Natural killer cell treated with Interleukin-12 subunit alpha and Interleukin-12 subunit beta and Interleukin-15 and Interleukin-18, amount 100 ng/mL, for 72 hours (primary cell): Measurements from ENCODE around the gene TTC1. TPM values are rescaled to one million over a fixed set of nuclear protein-coding genes. Genes with fewer than 3 reads are reported as not detected.
"Not testable (repeated sequence)": the region's sequence is repeated elsewhere in the genome, so short reads cannot be mapped to it uniquely, and the experiment has no call there.

Source experiments
- ATAC-seq, 2 donors: fragments of 150-1000 bp; cut with Tn5 transposase in 1 of 2; sonication (Bioruptor Pico), chemical (Tn5 transposase) in 1 of 2; 2 replicates each; pipeline ENCODE4 v1.10.0; 2021
- DNase-seq: peaks from one replicate; pipeline ENCODE4 v3.0.0; 2022; ENCODE audit warnings: low spot score
- H3K27ac Mint-ChIP-seq, 2 donors: 1 replicate in 1 of 2; 2 replicates in 1 of 2; pipeline ENCODE4 v1.8.0; 2022; ENCODE audit warnings: mixed read lengths in 2 of 2, mild to moderate bottlenecking in 1 of 2, moderate library complexity in 1 of 2
- H3K27me3 Mint-ChIP-seq, 2 donors: 1 replicate in 1 of 2; 2 replicates in 1 of 2; pipeline ENCODE4 v1.8.0; 2022; ENCODE audit warnings: mixed read lengths in 2 of 2
- H3K36me3 Mint-ChIP-seq: one replicate; pipeline ENCODE4 v1.8.0; 2022; ENCODE audit warnings: mixed read lengths
- H3K4me1 Mint-ChIP-seq, 2 donors: 1 replicate in 1 of 2; 2 replicates in 1 of 2; pipeline ENCODE4 v1.8.0; 2022; ENCODE audit warnings: low read depth in 2 of 2, mixed read lengths in 2 of 2, mild to moderate bottlenecking in 1 of 2
- H3K4me3 Mint-ChIP-seq: one replicate; pipeline ENCODE4 v1.8.0; 2022; ENCODE audit warnings: mixed read lengths
- H3K9me3 Mint-ChIP-seq: 2 replicates; pipeline ENCODE4 v1.8.0; 2022; ENCODE audit warnings: mixed read lengths
- total RNA-seq, 2 donors: library from RNA; stranded (reverse); gene quantifications; one replicate each; pipeline ENCODE4 v1.2.3, GENCODE V29; 2022

TTC1 gene
- total RNA-seq, 2 donors from 2014 or later = 53.8 to 56.6 TPM

- peaks cover 0 to 7% of the 10 kb centered on the region in 2 donors for H3K4me1 Mint-ChIP-seq
- no peaks in the 10 kb centered on the region for H3K36me3 Mint-ChIP-seq
- H3K9me3 Mint-ChIP-seq = no peaks in the 10 kb centered on the region
- DNase-seq (no peak), ATAC-seq (no peak)
- H3K27ac Mint-ChIP-seq = no peak overlapping the region
- H3K27me3 Mint-ChIP-seq = peaks cover 40 to 57% of the 10 kb centered on the region in 2 donors
- H3K4me3 Mint-ChIP-seq = no peak overlapping the region
Measured at GRCh38 chr5:159976921-159977320, 32.0 kb upstream of the TTC1 start.

- Mint-ChIP-seq H3K4me1 (no peaks in the 10 kb centered on the region), H3K27me3 (peaks cover 33 to 48% of the 10 kb centered on the region in 2 donors), H3K4me3 (no peak overlapping the region), H3K27ac (no peak overlapping the region), H3K9me3 (no peaks in the 10 kb centered on the region), H3K36me3 (no peaks in the 10 kb centered on the region)
- DNase-seq = no peak
- peak in 1 of 2 donors; percentile 51 for ATAC-seq
Measured at GRCh38 chr5:159978358-159978757, 30.6 kb upstream of the TTC1 start.

- Mint-ChIP-seq H3K36me3 (no peaks in the 10 kb centered on the region), H3K27me3 (peaks cover 38 to 54% of the 10 kb centered on the region in 2 donors), H3K4me1 (no peaks in the 10 kb centered on the region), H3K27ac (no peak overlapping the region), H3K9me3 (no peaks in the 10 kb centered on the region), H3K4me3 (no peak overlapping the region)
- no peak for DNase-seq
- no peak for ATAC-seq
Measured at GRCh38 chr5:159982421-159983173, 26.3 kb upstream of the TTC1 start.

- Mint-ChIP-seq H3K36me3 (no peaks in the 10 kb centered on the region), H3K9me3 (no peaks in the 10 kb centered on the region), H3K27ac (no peak overlapping the region), H3K4me3 (no peak overlapping the region), H3K27me3 (peaks cover 43 to 59% of the 10 kb centered on the region in 2 donors), H3K4me1 (no peaks in the 10 kb centered on the region)
- ATAC-seq (peak; percentile 72 to 84), DNase-seq (peak; percentile 68)
Measured at GRCh38 chr5:159987031-159987674, 21.8 kb upstream of the TTC1 start.

GRCh38 chr5:159990506-159990905 is 18.4 kb upstream of the TTC1 start:
- no peak overlapping the region for H3K27ac Mint-ChIP-seq
- H3K4me3 Mint-ChIP-seq = no peak overlapping the region
- no peak for ATAC-seq
- peaks cover 4% of the 10 kb centered on the region for H3K36me3 Mint-ChIP-seq
- DNase-seq = no peak
- H3K4me1 Mint-ChIP-seq = no peaks in the 10 kb centered on the region
- H3K9me3 Mint-ChIP-seq = peaks cover 3% of the 10 kb centered on the region
- peaks cover 34 to 44% of the 10 kb centered on the region in 2 donors for H3K27me3 Mint-ChIP-seq

GRCh38 chr5:159992566-159992965 is 16.4 kb upstream of the TTC1 start:
- Mint-ChIP-seq H3K4me3 (no peak overlapping the region), H3K4me1 (no peaks in the 10 kb centered on the region), H3K27me3 (peaks cover 29 to 39% of the 10 kb centered on the region in 2 donors), H3K27ac (no peak overlapping the region), H3K36me3 (peaks cover 4% of the 10 kb centered on the region), H3K9me3 (peaks cover 3% of the 10 kb centered on the region)
- ATAC-seq = no peak
- DNase-seq = no peak

- H3K4me1 Mint-ChIP-seq = no peaks in the 10 kb centered on the region
- H3K27ac Mint-ChIP-seq = no peak overlapping the region
- H3K4me3 Mint-ChIP-seq = no peak overlapping the region
- ATAC-seq (no peak), DNase-seq (no peak)
- H3K27me3 Mint-ChIP-seq = peaks cover 23 to 33% of the 10 kb centered on the region in 2 donors
- peaks cover 4% of the 10 kb centered on the region for H3K36me3 Mint-ChIP-seq
- peaks cover 3% of the 10 kb centered on the region for H3K9me3 Mint-ChIP-seq
Measured at GRCh38 chr5:159993194-159993593, 15.7 kb upstream of the TTC1 start.

- peaks cover 4% of the 10 kb centered on the region for H3K36me3 Mint-ChIP-seq
- H3K4me1 Mint-ChIP-seq = no peaks in the 10 kb centered on the region
- H3K4me3 Mint-ChIP-seq = no peak overlapping the region
- no peak for ATAC-seq
- H3K9me3 Mint-ChIP-seq = peaks cover 3% of the 10 kb centered on the region
- H3K27ac Mint-ChIP-seq = no peak overlapping the region
- DNase-seq = no peak
- peaks cover 15 to 23% of the 10 kb centered on the region in 2 donors for H3K27me3 Mint-ChIP-seq
Measured at GRCh38 chr5:159995907-159996306, 13.0 kb upstream of the TTC1 start.

GRCh38 chr5:160001457-160001856 is 7.5 kb upstream of the TTC1 start:
- no peaks in the 10 kb centered on the region for H3K36me3 Mint-ChIP-seq
- H3K27ac Mint-ChIP-seq = no peak overlapping the region
- H3K4me1 Mint-ChIP-seq = no peaks in the 10 kb centered on the region
- no peak for DNase-seq
- ATAC-seq = no peak
- H3K4me3 Mint-ChIP-seq = no peak overlapping the region
- no peaks in the 10 kb centered on the region for H3K9me3 Mint-ChIP-seq
- peaks cover 13 to 26% of the 10 kb centered on the region in 2 donors for H3K27me3 Mint-ChIP-seq

GRCh38 chr5:160007514-160007913 is 1.4 kb upstream of the TTC1 start:
- Mint-ChIP-seq H3K4me3 (no peak overlapping the region), H3K9me3 (no peaks in the 10 kb centered on the region), H3K27ac (no peak overlapping the region), H3K27me3 (peaks cover 3 to 7% of the 10 kb centered on the region in 2 donors), H3K36me3 (peaks cover 12% of the 10 kb centered on the region), H3K4me1 (peaks cover 23 to 25% of the 10 kb centered on the region in 2 donors)
- DNase-seq (no peak), ATAC-seq (no peak)

- not testable (repeated sequence) for ATAC-seq, DNase-seq, H3K9me3 Mint-ChIP-seq, H3K27me3 Mint-ChIP-seq
- H3K36me3 Mint-ChIP-seq = peaks cover 12% of the 10 kb centered on the region
- peak overlapping the region; percentile 93 for H3K4me3 Mint-ChIP-seq
- H3K4me1 Mint-ChIP-seq = peaks cover 23 to 25% of the 10 kb centered on the region in 2 donors
- H3K27ac Mint-ChIP-seq = peak overlapping the region; percentile 78 to 93
Measured at GRCh38 chr5:160008529-160008876, 436 bp upstream of the TTC1 start.

GRCh38 chr5:160009591-160009989 is 651 bp downstream of the TTC1 start:
- H3K27ac Mint-ChIP-seq = peak overlapping the region; percentile 78 to 93
- H3K9me3 Mint-ChIP-seq = no peaks in the 10 kb centered on the region
- ATAC-seq = peak in 1 of 2 donors; percentile 1

GRCh38 chr5:160011471-160011870 is 2.5 kb downstream of the TTC1 start:
- H3K9me3 Mint-ChIP-seq = no peaks in the 10 kb centered on the region
- peaks cover 12% of the 10 kb centered on the region for H3K36me3 Mint-ChIP-seq
- no peaks in the 10 kb centered on the region for H3K27me3 Mint-ChIP-seq
- no peak for DNase-seq
- no peak for ATAC-seq
- H3K4me1 Mint-ChIP-seq = peaks cover 23 to 25% of the 10 kb centered on the region in 2 donors
- H3K4me3 Mint-ChIP-seq = peak overlapping the region; percentile 93
- H3K27ac Mint-ChIP-seq = peak overlapping the region; percentile 78 to 93

More at GRCh38 chr5:160009591-160009989, 651 bp downstream of the TTC1 start:
- Mint-ChIP-seq H3K27me3 (no peaks in the 10 kb centered on the region), H3K4me3 (peak overlapping the region; percentile 93), H3K36me3 (peaks cover 12% of the 10 kb centered on the region), H3K4me1 (peaks cover 23 to 25% of the 10 kb centered on the region in 2 donors)
- DNase-seq = no peak

- not testable (repeated sequence) for H3K27me3 Mint-ChIP-seq, H3K4me3 Mint-ChIP-seq, H3K27ac Mint-ChIP-seq, DNase-seq, H3K9me3 Mint-ChIP-seq, ATAC-seq
- Mint-ChIP-seq H3K36me3 (peaks cover 15% of the 10 kb centered on the region), H3K4me1 (peaks cover 23% of the 10 kb centered on the region in 2 donors)
Measured at GRCh38 chr5:160014197-160014596, 5.3 kb downstream of the TTC1 start.
